OCI-LY3 (cell line): ENCODE data around the gene BRD4.

Experiments used
- H2AFZ ChIP-seq: fragments of 200-600, 300-600 bp; shearing (Covaris generic); 2 replicates; pipeline ENCODE4 v1.6.0; 2014; ENCODE audit warnings: antibody characterized with exemption, low read depth, low read length
- H3K27ac ChIP-seq: fragments of 200-600, 300-600 bp; sonication (generic); 2 replicates; pipeline ENCODE4 v1.5.1; 2014; ENCODE audit warnings: mild to moderate bottlenecking, low read length, moderate library complexity, mixed read lengths
- H3K27me3 ChIP-seq: fragments of 200-600, 300-600 bp; sonication (generic); 2 replicates; pipeline ENCODE4 v1.6.1; 2014; ENCODE audit warnings: low read depth, low read length, mixed read lengths
- H3K36me3 ChIP-seq: fragments of 200-600, 300-600 bp; sonication (generic); replicated peaks from 2 replicates; pipeline ENCODE3; 2014; ENCODE audit warnings: low read depth, low read length, mixed read lengths
- H3K4me1 ChIP-seq: fragments of 300-600, 200-600 bp; sonication (generic); 2 replicates; pipeline ENCODE4 v1.6.1; 2014; ENCODE audit warnings: low read length, mixed read lengths
- H3K4me2 ChIP-seq: fragments of 200-600, 300-600 bp; sonication (generic); 2 replicates; pipeline ENCODE4 v1.6.1; 2014; ENCODE audit warnings: low read length, mixed read lengths
- H3K4me3 ChIP-seq: fragments of 300-600, 200-600 bp; sonication (generic); 2 replicates; pipeline ENCODE4 v1.5.1; 2014; ENCODE audit warnings: antibody characterized with exemption, mild to moderate bottlenecking, low read length, moderate library complexity
- H3K79me2 ChIP-seq: fragments of 300-600, 200-600 bp; shearing (Covaris generic); 2 replicates; pipeline ENCODE4 v1.6.1; 2014; ENCODE audit warnings: mild to moderate bottlenecking, low read length, mixed read lengths
- H3K9ac ChIP-seq: fragments of 300-600, 200-600 bp; shearing (Covaris generic); 2 replicates; pipeline ENCODE4 v1.6.0; 2014; ENCODE audit warnings: mild to moderate bottlenecking, low read length, moderate library complexity
- H3K9me3 ChIP-seq: fragments of 200-600, 300-600 bp; shearing (Covaris generic); 2 replicates; pipeline ENCODE4 v1.6.1; 2014; ENCODE audit warnings: low read length, mixed read lengths; ENCODE audit not compliant: insufficient read depth
- H4K20me1 ChIP-seq: fragments of 200-600, 300-600 bp; sonication (generic); 2 replicates; pipeline ENCODE4 v1.6.1; 2016; ENCODE audit warnings: low read length, mixed read lengths; ENCODE audit not compliant: insufficient read depth
- EZH2phosphoT487 ChIP-seq: fragments of 200-600 bp; shearing (Covaris generic); IDR thresholded peaks from 2 replicates; pipeline ENCODE4 v1.6.1; 2018; ENCODE audit warnings: antibody characterized with exemption, mixed run types, low read depth
- TF ChIP-seq, protein P1 (sequence below): fragments of 200-600, 300-600 bp; sonication (generic); IDR thresholded peaks from 2 replicates; pipeline ENCODE4 v1.5.1; 2014; ENCODE audit warnings: antibody characterized with exemption, low read length, low read depth

BRD4 gene

DNA sequence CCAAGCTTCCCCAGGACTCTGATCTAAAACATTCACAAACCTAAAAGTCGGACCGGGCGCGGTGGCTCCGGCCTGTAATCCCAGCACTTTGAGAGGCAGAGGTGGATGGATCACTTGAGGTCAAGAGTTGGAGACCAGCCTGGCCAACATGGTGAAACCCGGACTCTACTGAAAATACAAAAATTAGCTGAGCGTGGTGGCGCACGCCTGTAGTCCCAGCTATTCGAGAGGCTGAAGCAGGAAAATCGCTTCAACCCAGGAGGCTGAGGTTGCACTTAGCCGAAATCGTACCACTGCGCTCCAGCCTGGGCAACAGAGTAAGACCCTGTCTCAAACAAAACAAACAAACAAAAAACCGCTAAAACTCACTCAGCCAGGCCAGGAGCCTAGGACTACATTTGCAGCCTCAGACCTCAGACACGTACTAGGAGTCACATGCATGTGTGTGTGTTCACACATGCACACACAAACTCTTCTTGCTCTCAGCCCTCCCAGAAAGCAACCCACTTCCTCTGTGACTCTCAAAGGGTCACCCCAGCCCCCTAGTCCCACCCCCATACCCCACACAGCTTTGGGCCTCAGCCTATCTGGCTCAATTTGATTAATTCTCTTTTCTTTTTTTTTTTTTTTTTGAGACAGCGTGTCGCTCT is 130.8 kb downstream of the BRD4 start:
- H3K9me3 ChIP-seq: no peaks in the 10 kb centered on the region
- H3K9ac ChIP-seq: no peak overlapping the region
- no peak overlapping the region for H2AFZ ChIP-seq
- H4K20me1 ChIP-seq: no peaks in the 10 kb centered on the region
- TF ChIP-seq, protein P1, sequence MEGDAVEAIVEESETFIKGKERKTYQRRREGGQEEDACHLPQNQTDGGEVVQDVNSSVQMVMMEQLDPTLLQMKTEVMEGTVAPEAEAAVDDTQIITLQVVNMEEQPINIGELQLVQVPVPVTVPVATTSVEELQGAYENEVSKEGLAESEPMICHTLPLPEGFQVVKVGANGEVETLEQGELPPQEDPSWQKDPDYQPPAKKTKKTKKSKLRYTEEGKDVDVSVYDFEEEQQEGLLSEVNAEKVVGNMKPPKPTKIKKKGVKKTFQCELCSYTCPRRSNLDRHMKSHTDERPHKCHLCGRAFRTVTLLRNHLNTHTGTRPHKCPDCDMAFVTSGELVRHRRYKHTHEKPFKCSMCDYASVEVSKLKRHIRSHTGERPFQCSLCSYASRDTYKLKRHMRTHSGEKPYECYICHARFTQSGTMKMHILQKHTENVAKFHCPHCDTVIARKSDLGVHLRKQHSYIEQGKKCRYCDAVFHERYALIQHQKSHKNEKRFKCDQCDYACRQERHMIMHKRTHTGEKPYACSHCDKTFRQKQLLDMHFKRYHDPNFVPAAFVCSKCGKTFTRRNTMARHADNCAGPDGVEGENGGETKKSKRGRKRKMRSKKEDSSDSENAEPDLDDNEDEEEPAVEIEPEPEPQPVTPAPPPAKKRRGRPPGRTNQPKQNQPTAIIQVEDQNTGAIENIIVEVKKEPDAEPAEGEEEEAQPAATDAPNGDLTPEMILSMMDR: no peak
- TF ChIP-seq EZH2phosphoT487: no peak
- H3K4me1 ChIP-seq: no peaks in the 10 kb centered on the region
- no peaks in the 10 kb centered on the region for H3K79me2 ChIP-seq
- no peak overlapping the region for H3K27ac ChIP-seq
- no peak overlapping the region for H3K4me3 ChIP-seq
- H3K36me3 ChIP-seq: no peaks in the 10 kb centered on the region
- H3K4me2 ChIP-seq: no peak overlapping the region
- H3K27me3 ChIP-seq: no peaks in the 10 kb centered on the region

DNA sequence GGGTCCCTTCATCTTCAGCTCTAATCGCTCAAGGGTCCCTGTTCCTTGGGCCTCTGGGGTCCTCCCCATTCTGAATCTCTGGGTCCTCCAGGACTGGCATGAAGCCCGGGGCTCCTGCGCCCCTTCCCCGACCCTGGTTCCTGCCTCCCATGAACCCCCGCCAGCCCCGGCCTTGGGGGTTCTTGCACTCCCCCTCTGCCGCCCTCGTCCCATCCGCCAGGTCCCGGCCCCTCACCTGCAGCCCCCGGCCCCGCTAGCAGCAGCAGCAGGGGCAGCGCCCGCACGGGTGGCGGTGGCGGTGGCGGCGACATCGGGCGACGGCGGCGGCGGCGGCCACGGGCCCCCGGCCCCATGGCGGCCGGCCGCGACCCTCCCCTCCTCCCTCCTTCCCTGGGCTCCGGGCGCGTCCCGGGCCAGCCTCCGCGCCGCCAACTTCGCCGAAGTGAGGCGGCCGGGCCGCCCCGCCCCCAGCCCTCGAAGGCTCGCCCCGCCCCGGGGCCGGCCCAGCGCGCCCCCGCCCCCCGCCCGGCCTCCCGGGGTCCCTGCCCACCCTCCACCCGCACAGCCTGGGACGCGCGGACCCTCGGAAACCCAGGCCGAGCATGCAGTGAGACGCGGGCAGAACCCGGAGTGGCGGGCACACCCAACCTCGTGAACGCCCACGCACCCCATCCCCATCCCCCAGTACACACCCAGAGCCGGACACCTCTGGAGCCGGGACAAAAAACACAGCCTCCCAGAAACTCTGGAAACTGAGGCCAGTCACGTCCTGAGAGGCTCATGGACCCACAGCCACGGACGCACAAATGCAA is 131.6 kb downstream of the BRD4 start, which contains the start of gene NOTCH3:
Gene NOTCH3, minus strand, starts transcription at position 443 of the 812 bp plus-strand sequence. Its CDS starts 90 bp downstream, at position 353.
- Histone ChIP-seq H3K9me3 (no peaks in the 10 kb centered on the region), H2AFZ (no peak within 1 kb of the TSS), H3K79me2 (no peaks in the 10 kb centered on the region), H3K4me1 (no peaks in the 10 kb centered on the region), H3K4me2 (no peak within 1 kb of the TSS), H3K27me3 (no peaks in the 10 kb centered on the region), H3K27ac (no peak within 1 kb of the TSS), H3K9ac (no peak within 1 kb of the TSS), H3K36me3 (no peaks in the 10 kb centered on the region), H4K20me1 (no peaks in the 10 kb centered on the region), H3K4me3 (no peak within 1 kb of the TSS)
- TF ChIP-seq EZH2phosphoT487: no peak
- TF ChIP-seq, protein P1: no peak

DNA sequence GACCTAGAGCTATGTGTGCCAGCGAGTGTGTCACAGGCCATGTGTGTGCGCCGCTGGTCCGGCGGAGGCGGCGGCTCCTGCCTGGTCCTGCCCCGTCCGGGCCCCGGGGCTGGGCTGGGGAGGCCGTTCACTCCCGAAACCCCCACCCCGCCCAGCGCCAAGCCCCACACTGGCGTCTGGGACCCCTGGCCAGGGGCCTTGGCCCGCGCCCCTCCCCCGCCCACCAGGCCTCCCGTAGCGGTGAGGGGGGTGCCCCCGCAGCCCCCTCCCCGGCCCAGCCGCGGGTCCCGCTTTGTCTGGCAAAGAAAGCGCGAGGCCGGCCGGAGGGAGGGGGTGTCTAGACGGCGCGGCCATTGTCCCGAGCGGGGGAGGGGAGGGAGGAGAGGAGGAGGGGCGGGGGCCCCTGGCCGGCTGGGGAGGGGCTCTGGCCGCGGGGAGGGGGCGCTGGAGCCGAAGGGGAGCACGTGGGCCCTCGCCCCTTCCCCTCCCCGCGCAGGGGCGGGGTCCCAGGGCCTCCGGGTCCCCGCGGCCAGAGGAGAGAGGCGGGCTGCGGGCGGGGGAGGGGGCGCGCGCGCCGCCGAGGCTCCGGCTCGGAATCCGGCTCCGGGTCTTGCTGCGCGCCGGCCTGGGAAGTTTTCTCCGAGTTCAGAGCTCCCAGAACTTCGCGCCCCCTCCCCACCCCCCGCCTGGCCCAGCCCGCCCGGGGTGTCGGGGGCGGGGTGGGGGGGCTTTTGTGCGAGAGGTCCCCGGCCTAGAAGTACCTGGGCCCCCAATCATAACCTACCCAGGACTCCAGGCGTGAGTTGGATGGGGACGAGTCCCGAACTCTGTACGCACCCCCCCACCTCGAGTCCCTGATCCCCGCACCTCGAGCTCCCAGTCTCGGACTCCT is 132.4 kb downstream of the BRD4 start:
- Histone ChIP-seq H3K4me1 (no peaks in the 10 kb centered on the region), H3K9ac (no peak overlapping the region), H3K4me3 (no peak overlapping the region), H3K36me3 (no peaks in the 10 kb centered on the region), H3K9me3 (no peaks in the 10 kb centered on the region), H3K4me2 (no peak overlapping the region), H4K20me1 (no peaks in the 10 kb centered on the region), H3K79me2 (no peaks in the 10 kb centered on the region), H3K27me3 (no peaks in the 10 kb centered on the region), H2AFZ (no peak overlapping the region), H3K27ac (no peak overlapping the region)
- TF ChIP-seq, protein P1: no peak
- TF ChIP-seq EZH2phosphoT487: no peak
